ENCODE results near the gene EHMT2.
"Not testable (repeated sequence)": the region's sequence is repeated elsewhere in the genome, so short reads cannot be mapped to it uniquely, and the experiment has no call there.

- TF ChIP-seq CTCF (CRISPR knock-in tag; IDR thresholded peaks at IDR 0.05); HNRNPH1 (optimal IDR thresholded peaks at IDR 0.05; ENCODE audit: low read depth, low read length); THAP11 (CRISPR knock-in tag; IDR thresholded peaks at IDR 0.05); ZNF30 (CRISPR knock-in tag; IDR thresholded peaks at IDR 0.05); POLR2A (IDR thresholded peaks at IDR 0.05; ENCODE audit: insufficient read depth in 1 of 2, low read depth in 2 of 2, low read length in 2 of 2); GMEB1 (CRISPR knock-in tag; IDR thresholded peaks at IDR 0.05; ENCODE audit: borderline replicate concordance); RXRA (CRISPR knock-in tag; IDR thresholded peaks at IDR 0.05): not testable (repeated sequence)
- 0 out of 2 replicates have a peak, but pooled peaks have one; percentile 6 for TF ChIP-seq ARID2 (CRISPR knock-in tag; IDR thresholded peaks at IDR 0.05; ENCODE audit: borderline replicate concordance)
Observed at GRCh38 chr6:31864123-31864562, 33.4 kb downstream of the EHMT2 start.

All from HepG2 (cell line).